ENCODE measurements around the gene RAB20.

DNA sequence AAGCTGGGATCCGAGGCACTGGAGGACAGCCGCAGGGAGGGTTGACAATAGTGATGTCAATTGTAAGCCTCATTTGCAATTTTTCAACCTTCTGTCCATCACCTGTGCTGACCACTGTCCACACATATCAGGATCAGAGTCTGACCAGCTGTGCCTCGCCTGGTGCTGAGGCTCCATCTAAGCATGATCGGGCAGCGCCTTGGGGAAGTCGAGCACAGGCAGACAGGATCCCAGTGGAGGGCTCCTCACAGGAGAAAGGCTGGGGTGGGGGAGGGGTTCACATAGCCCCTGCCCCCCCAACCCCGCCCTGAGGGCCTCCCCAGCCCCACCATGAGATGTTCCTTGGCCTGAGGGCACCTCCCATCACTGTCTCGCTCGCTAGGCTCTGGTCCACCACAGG, 60.3 kb downstream of the RAB20 start:
- TF ChIP-seq, protein P1, sequence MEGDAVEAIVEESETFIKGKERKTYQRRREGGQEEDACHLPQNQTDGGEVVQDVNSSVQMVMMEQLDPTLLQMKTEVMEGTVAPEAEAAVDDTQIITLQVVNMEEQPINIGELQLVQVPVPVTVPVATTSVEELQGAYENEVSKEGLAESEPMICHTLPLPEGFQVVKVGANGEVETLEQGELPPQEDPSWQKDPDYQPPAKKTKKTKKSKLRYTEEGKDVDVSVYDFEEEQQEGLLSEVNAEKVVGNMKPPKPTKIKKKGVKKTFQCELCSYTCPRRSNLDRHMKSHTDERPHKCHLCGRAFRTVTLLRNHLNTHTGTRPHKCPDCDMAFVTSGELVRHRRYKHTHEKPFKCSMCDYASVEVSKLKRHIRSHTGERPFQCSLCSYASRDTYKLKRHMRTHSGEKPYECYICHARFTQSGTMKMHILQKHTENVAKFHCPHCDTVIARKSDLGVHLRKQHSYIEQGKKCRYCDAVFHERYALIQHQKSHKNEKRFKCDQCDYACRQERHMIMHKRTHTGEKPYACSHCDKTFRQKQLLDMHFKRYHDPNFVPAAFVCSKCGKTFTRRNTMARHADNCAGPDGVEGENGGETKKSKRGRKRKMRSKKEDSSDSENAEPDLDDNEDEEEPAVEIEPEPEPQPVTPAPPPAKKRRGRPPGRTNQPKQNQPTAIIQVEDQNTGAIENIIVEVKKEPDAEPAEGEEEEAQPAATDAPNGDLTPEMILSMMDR (IDR thresholded peaks at IDR 0.05): no peak
- TF ChIP-seq EZH2 (IDR thresholded peaks at IDR 0.05; ENCODE audit: borderline replicate concordance, insufficient read depth, low read depth, low read length, poor library complexity, severe bottlenecking): no peak
